Muscle of arm (tissue), 12 donors: ENCODE measurements around the gene SNX8. TPM values are rescaled to one million over a fixed set of nuclear protein-coding genes. Genes with fewer than 3 reads are reported as not detected.

Experiments
- DNase-seq: peaks from one replicate; pipeline ENCODE4 v3.0.0-alpha.2; 2013
- polyA plus RNA-seq, 12 donors: library from polyadenylated mRNA; unstranded; fragments of 120-200 nt; gene quantifications; one replicate each; pipeline ENCODE4 v1.2.1, GENCODE V29; 2013; ENCODE audit not compliant: insufficient read length in 12 of 12

SNX8 gene
- polyA plus RNA-seq, 12 donors, result 14.1 to 40.2 (median 27.0) TPM; not detected in 1

DNA sequence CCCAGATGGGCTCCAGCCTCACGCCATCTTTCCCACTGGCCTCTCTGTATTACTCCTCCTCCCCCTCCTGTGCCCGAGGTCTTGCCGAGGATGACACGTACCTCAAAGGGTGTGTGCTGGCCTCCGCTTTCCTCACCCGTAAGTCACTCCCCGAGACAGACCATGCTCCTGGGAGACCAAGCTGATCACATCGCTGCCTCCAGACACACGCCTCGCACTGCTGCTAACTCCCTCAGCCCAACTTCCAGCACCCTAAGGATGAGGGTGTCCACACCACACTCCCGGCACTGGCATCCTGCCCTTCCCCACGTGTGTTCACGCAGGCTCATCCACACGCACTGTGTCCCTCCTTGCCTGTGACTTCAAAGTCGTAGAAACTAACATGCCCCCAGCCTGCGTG lies 105.5 kb downstream of the SNX8 start:
- no peak for DNase-seq

DNA sequence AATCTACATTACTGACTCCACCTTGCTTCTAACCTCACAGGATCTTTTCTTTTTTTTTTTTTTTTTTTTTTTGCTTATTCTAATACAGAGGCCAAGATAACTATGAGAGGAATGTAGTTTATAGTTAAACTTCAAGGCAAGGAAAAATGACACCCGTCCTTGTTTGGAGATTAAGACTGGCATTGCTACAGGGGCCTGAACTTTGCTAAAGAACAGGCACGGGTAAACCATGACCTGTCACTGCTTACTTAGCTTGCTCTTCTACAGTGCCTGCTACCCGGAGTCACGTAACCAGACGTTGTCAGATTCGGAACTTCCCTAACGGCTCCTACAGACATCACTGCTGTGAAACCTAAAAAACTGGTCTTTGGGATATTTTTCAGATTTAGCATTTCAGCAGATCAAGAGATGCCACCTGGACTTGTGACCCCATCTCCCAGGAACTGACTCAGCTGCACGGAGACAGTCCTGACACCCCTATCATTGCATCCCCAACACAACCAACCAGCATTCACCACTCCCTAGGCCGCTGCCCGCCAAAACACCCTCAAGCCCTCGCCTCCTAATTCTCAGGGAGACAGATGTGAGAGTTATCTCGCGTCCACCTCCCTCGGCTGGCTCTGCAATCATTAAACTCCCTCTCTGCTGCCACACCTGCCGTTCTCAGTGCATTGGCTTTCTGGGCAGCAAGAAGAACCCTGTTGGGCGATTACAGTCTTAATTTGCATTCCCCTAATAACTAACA lies 109.0 kb downstream of the SNX8 start:
- no peak for DNase-seq

GRCh38 chr7:2204446-2204845 lies 109.8 kb downstream of the SNX8 start:
- DNase-seq, result no peak

DNA sequence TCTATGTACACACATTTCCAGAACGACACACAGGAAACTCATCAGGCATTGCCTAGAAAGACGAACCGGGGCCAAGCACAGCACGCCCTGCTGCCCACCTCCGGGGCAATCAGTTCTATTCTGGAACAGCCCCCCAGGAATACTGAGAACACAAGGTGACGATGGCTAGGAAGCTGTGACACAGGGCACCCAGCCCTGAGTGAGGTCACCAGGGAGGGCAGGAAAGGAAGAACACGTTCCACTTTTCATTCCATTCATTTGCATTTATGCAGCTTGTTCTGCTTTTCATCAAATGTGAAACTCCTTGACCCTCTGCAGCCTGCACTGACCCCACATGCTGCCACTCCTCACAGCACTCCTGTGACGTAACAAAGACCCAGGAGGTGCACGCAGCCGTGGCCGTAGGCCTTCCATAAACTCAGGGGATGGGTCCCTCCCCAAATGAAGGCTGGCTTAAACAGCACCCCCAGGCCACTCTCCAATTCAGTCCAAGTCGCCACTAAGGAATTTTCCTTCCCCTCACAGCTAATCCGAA lies 110.4 kb downstream of the SNX8 start:
- no peak for DNase-seq

GRCh38 chr7:2202901-2203765 lies 111.1 kb downstream of the SNX8 start:
- no peak for DNase-seq

GRCh38 chr7:2202361-2202761 lies 111.9 kb downstream of the SNX8 start:
- DNase-seq, result no peak

Other genes with a start within 250 kb of the SNX8 start
- gene MAD1L1, start 81.5 kb downstream of the SNX8 start, polyA plus RNA-seq, result 10 to 100 TPM in 11 of 12 donors, not detected in 1; 16.2 to 60.1 (median 22.4) TPM
- gene MRM2, start 72.2 kb downstream of the SNX8 start, polyA plus RNA-seq, result 10 to 100 TPM in 11 of 12 donors, not detected in 1; 19.4 to 32.7 (median 24.6) TPM
- 10 to 100 TPM in 10 of 12 donors, not detected in 2; 11.5 to 27.2 (median 17.1) TPM for gene NUDT1, start 72.2 kb downstream of the SNX8 start, polyA plus RNA-seq
- gene EIF3B, start 40.4 kb upstream of the SNX8 start, polyA plus RNA-seq, result 100 to 1,000 TPM in 8 of 12 donors, 10 to 100 TPM in 3, not detected in 1; 96.0 to 123 (median 108) TPM
- gene CHST12, start 89.2 kb upstream of the SNX8 start, polyA plus RNA-seq, result 10 to 100 TPM in 2 of 12 donors, 1 to 10 TPM in 8, not detected in 2; 6.6 to 15.7 (median 7.8) TPM
- not detected for gene GRIFIN, start 162.0 kb upstream of the SNX8 start, polyA plus RNA-seq
- 10 to 100 TPM in 11 of 12 donors, not detected in 1; 11.6 to 27.9 (median 18.4) TPM for gene LFNG, start 205.3 kb upstream of the SNX8 start, polyA plus RNA-seq
- 10 to 100 TPM in 11 of 12 donors, not detected in 1; 14.1 to 39.6 (median 16.5) TPM for gene BRAT1, start 241.1 kb upstream of the SNX8 start, polyA plus RNA-seq
- gene IQCE, start 244.5 kb upstream of the SNX8 start, polyA plus RNA-seq, result 10 to 100 TPM in 3 of 12 donors, 1 to 10 TPM in 8, not detected in 1; 6.0 to 16.8 (median 7.4) TPM